HG03066 (cell line): Measurements from ENCODE around the gene TADA2A.
"Not testable (repeated sequence)": the region's sequence is repeated elsewhere in the genome, so short reads cannot be mapped to it uniquely, and the experiment has no call there.

ENCODE experiments used
- ATAC-seq: cut with Tn5 transposase; IDR thresholded peaks from one replicate; pipeline ENCODE4 v1.9.1; 2021; ENCODE audit warnings: low read depth; ENCODE audit not compliant: unreplicated experiment

Gene TADA2A

DNA sequence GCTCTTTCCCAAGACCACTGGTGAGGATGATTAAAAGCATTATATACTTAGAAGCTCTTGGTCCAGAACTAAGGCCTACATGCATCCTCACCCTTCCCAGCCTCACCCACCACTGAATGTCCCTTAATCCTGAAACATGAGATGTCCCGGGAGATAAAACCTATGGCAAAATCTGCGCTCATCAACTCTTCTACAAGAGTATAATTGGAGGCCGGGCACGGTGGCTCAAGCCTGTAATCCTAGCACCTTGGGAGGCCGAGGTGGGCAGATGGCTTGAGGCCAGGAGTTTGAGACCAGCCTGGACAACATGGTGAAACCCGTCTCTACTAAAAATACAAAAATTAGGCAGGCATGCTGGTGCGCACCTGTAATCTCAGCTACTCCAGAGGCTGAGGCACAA lies 13.3 kb upstream of the TADA2A start:
- no peak for ATAC-seq

DNA sequence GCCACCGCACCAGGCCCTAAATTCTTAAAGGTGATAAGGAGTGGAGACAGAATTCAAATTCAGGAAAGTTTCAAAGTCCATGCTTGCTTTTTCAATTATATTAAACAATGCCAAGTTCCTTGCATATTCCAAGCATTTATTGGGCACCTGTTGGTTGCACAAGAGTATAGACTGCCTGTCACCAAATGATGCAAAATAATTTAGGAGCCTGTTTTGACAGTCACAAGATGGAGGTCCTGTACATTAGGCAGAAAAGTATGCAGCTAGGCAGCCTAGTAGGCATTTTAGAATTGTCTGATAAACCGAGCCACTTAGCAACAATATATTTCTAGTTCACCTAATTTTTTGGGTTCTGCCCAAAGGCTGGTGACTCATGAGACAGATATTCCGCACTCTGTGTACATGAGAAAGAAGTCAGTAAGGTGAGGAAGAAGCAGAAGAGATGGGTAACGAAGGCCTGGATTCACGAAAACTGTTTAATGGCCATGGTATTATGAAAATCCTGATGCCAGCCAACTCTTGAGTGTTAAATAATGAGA lies 7.4 kb upstream of the TADA2A start:
- no peak for ATAC-seq

DNA sequence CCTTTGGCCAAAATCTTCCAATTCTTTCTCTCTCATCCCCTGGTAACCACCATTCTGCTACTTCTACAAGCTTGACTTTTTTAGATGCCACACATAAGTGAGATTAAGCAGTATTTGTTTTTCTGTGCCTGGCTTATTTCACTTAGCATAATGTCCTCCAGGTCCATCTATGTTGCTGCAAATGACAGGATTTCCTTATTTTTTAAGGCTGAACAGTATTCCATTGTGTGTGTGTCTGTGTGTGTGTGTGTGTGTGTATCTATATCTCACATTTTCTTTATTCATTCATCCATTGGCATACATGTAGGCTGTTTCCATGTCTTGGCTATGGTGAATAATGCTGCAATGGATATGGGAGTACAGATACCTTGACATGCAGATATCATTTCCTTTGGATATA lies 6.2 kb upstream of the TADA2A start:
- no peak for ATAC-seq

DNA sequence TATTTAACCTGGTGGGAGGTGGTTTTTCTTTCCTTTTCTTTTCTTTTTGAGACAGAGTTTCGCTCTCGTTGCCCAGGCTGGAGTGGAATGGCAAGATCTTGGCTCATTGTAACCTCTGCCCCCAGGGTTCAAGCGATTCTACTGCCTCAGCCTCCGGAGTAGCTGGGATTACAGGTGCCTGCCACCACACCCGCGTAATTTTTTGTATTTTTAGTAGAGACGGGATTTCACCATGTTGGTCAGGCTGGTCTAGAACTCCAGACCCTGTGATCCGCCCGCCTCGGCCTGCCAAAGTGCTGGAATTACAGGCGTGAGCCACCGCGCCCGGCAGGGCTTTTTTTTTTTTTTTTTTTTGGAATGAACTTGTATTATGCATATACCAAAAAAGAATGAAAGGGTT lies 1.2 kb upstream of the TADA2A start:
- ATAC-seq, result not testable (repeated sequence)

DNA sequence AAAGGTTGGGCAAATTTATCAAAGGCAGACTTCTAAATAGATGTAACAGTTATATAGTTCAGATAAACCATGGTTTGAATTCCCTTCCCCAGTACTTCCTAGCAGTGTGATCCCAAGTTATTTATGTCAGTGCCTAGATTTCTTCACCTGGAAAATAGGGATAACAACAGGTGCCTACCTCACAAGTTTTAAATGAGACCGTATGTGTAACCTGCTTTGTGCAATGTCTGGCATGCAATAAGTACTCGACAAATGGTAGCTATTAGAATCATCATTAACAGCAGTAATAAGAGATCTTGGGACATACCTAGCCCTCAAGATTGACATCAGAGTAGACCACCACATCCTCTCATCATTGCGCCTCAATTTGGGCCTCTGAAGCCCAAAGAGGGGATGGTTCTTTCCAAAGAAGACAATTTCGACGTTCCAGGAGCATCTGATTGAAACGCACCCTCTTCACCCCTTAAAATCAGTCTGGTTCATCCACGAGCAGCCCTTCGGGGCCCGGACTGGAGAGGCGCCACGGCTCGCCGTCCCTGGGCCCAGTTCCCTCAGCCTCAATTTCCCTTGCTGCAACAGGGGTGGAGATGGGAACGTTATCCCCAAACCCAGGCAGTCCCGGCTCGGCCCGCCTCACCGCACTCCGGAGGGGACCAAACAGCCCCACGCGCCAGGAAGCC lies 591 bp upstream of the TADA2A start:
- ATAC-seq, result peak; percentile 33

DNA sequence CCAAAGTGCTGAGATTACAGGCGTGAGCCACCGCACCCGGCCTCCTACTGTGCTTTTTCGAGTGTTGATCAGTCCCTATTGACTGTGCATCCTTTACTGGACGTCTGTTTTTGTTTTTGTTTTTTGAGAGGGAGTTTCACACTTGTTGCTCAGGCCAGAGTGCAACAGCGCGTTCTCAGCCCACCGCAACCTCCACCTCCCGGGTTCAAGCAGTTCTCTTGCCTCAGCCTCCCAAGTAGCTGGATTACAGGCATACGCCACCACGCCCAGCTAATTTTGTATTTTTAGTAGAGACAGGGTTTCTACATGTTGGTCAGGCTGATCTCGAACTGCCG lies 1.4 kb downstream of the TADA2A start:
- ATAC-seq, result not testable (repeated sequence)

DNA sequence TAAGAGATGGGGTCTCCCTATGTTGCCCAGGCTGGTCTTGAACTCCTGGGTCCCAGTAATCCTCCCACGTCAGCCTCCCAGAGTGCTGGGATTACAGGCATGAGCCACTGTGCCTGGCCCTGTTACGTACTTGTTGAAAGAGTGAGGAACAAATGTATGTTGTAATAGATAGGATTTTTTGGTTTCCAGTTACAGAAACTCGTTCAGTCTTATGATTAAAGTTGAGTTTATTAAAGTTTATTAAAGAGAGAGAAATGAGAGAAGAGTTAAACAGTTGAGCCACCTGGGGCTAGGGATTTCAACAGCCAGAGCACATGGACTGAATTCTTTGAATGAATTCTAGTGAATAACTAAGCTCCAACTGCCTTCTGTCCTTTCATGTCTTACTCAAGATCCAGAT lies 3.7 kb downstream of the TADA2A start:
- no peak for ATAC-seq

DNA sequence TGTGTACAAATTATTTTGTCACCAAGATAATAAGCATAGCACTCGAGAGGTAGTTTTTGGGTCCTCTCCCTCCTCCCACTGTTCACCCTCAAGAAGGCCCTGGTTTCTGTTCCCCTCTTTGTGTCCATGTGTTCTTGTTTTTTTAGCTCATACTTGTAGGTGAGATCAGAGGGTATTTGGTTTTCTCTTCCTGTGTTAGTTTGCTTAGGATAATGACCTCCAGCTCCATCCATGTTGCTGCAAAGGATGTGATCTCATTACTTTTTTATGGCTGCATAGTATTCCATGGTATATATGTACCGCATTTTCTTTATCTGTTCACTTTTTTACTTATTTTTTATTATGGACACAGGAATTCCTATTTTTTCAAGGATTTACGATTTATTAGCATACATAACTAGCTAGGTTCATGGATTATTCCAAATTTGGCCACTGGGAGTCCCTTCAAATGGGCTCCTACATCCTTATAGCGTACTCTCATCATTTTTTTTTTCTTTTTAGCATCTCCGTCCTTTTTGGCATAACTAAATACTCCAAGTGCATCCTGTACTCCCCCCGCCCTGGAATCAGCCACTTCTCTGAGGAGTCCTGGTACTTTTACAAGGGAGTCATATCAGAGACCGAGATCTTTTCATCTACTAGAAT lies 7.3 kb downstream of the TADA2A start:
- no peak for ATAC-seq

DNA sequence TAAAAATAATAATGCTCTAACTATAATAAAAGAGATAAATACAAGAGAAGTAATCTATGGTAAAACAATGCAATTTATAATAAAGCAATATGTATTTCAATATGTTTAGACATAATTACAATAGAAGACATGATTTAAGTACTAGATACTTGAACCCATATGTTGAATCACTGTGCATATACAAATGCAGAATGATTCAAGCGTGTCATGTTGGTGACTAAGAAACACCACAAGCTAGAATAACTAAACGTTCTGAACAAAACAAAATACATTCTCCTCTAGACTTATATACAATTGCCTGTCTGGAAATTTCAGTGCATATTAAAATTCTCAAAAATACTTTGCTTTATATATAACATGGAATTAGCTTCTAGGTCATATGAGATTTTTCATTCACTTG lies 11.2 kb downstream of the TADA2A start:
- no peak for ATAC-seq

DNA sequence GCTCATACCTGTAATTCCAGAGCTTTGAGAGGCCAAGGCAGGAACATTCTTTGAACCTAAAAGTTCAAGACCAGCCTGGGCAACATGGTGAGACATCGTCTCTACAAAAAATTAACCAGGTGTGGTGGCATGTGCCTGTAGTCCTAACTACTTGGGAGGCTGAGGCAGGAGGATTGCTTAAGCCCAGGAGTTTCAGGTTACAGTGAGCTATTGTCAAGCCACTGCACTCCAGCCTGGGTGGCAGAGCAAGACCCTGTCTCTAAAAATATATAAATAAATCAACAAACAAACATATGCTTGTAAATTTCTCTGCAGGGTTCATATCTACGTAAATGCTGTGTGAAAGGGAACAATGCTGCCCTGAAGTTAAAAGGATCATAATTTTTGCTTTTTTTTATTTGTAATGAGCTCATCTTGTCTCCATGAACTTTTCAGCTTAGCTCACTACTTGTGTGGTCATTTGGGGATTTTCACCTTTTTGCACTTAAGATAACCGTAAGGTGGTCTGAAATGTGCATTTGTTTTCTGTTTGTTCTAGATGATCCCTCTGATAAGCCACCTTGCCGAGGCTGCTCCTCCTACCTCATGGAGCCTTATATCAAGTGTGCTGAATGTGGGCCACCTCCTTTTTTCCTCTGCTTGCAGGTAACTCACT lies 16.4 kb downstream of the TADA2A start:
- no peak for ATAC-seq

DNA sequence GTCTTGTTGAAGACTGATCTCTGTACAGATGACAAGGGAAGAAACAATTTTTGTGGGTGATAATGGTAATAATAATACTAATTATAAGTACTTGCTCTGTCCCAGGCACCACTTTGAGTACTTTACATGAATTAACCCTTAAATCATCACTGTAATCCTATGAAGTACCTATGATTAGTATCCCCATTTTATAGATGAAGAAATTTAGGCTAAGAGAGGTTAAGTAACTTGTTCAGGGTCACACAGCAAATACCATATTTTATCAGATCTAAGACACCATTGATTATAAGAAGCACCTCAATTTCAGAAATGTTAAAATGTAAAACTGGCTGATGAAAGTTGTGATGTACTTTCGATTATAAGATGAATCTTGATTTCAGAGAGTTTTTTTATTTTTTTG lies 18.6 kb downstream of the TADA2A start:
- no peak for ATAC-seq

DNA sequence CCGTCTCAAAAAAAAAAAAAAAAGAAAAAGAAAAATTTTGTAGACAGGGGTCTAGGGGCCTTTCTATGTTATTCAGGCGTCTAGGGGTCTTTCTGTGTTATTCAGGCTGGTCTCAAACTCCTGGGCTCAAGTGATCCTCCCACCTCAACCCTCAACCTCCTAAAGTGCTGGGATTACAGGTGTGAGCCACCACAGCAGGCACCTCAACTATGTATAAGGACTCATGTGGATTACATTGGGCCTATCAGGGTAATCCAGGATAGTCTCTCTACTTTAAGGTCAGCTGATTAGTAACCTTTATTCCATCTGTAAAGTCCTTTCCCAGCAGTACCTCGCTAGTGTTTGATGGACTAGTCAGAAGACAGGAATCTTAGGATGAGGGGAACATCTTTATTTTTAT lies 22.4 kb downstream of the TADA2A start:
- ATAC-seq, result no peak

DNA sequence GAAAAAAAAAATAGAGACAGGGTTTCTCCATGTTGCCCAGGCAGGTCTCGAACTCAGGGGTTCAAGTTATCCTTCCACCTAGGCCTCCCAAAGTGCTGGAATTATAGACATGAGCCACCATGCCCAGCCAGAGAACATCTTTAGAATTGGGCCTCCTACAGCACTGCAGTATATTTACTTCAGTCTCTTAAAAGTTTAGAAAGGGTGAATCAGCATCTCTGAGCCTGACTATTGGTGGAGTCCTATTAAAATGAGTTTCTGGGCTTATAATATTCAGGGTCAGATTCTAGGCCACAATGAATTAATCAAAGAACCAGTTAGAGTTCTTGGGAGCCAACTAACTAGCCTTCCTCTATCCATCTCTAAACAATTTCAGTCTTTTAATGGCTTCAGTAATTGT lies 22.8 kb downstream of the TADA2A start:
- no peak for ATAC-seq

DNA sequence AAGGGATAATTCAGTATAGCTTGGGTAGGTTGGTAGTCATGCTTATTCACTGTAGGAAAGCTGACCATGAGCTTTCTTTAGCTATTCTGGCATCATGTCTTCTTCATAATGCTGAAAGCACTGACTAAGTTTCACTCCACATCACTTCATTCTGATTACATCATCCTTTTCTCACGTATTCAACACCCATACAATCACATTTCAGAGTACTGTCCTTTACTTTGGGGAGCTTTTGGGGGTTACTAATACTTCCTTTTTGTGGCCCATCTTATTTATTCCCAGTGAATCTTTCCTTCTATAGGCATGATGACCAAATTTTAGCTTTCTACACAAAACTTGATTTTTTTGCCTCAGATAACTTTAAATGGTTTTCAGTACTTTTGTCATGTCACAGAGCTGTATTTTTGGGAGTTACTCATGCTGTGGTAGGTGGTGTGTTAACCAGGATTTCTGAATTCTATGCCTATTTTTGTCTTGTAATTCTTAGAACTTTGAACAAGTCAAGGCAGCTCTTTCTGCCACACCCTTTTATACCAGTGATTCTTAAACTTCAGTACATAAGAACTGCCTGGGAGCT lies 23.5 kb downstream of the TADA2A start:
- ATAC-seq, result no peak

DNA sequence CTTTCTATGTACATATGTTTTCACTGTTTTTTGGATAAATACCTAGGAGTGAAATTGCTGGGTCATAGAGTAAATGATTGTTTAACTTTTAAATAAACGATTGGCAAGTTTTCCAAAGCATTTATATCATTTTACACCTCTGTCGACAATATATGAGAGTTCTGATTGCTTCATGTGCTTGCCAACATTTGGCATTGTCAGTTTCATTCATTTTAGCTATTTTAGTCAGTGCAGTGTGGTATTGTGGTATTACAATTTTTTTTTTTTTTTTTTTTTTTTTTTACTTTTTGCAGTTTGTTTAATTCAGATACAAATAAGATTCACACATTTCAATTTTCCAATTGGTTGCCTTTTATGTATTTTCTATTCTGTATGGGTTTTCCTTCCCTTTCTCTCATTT lies 26.0 kb downstream of the TADA2A start:
- no peak for ATAC-seq

DNA sequence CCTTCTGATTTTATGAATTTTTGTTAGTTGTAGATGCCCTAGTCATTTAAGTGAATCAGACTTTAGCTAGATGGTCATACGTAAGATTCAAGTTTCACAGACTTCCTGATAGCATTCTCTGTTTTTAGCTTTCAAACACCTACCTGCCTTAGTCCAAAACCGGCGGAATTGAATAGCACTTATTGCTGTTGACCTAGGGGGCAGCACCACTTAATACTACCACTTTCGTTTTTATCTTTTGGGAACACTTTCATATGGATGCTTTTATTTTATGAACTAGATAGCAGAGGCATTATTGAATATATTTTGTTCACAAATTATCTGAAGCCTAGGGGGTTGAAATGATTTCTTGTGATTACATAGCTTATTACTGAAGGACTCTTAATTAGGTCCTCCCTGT lies 31.5 kb downstream of the TADA2A start:
- ATAC-seq, result no peak

DNA sequence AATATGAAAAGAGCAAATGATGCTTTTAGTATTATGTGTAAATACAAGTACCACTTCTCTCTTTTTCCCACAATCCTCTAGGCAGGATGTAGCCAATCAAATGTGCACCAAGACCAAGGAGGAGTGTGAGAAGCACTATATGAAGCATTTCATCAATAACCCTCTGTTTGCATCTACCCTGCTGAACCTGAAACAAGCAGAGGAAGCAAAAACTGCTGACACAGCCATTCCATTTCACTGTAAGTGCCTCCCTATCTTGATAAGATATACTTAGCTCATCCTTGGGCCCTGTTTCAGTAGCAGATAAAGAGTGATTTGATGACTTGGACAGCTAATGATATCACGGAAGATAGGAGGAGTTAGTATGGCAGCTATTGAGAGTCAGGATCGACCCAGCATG lies 33.7 kb downstream of the TADA2A start:
- ATAC-seq, result no peak

DNA sequence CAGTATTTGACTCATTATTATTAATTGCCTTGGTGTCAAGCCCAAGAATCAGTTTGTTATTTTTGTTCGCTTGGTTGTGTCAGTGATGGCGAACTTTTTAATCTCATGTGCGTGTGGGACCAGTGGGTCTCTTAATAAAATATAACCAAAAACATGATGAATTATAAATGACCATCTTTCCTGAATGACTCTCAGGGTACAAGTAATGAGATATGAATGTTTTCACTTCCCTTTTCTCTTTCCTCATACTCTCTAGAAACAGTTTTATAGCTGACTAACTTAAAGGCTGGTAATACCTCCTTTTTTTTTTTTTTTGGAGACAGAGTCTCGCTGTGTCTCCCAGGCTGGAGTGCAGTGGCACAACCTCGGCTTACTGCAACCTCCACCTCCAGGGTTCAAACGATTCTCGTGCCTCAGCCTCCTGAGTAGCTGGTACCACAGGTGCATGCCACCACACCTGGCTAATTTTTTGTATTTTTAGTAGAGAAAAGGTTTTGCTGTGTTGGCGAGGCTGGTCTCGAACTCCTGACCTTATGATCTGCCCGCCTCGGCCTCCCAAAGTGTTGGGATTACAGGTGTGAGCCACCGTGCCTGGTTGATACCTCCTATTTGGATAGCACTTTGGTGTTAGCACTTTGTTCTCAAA lies 34.8 kb downstream of the TADA2A start:
- ATAC-seq, result not testable (repeated sequence)

DNA sequence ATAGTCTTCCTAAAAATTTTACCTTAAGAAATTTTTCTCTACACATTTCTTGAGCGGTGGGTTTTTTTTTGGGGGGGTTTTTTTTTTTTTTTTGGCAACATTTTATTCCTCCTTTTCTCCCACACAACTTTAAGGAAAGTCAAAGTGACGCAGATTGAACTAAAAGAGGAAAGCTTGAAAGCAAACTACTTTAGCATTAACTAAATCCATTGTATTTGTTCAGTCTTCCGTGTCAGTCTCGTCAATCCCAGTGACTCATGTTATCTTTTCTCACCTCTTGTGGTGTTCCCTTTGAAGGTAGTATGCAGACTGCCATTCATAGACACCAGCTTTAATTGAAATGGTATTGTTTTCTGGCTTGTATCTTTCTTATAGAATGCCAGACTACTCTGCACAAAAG lies 39.3 kb downstream of the TADA2A start:
- ATAC-seq, result no peak

DNA sequence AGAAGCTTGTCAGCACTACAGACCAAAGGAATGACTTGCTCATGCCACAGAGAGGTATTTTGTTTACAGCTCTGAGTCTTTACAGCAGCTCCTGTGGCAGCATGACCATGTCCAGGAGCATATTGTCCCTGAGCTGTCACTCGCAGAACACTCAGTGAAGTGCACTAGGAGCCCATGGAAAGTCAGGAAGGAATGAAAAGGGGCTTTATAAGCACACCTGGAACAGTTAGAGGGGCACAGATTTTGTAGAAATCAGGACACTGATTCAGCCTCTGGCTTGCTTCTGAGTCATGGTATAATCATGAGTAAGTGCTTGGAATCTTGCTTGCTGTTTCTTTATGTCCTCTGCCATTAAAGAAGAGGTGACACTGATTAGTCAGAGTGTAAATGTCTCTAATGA lies 41.0 kb downstream of the TADA2A start:
- ATAC-seq, result no peak

DNA sequence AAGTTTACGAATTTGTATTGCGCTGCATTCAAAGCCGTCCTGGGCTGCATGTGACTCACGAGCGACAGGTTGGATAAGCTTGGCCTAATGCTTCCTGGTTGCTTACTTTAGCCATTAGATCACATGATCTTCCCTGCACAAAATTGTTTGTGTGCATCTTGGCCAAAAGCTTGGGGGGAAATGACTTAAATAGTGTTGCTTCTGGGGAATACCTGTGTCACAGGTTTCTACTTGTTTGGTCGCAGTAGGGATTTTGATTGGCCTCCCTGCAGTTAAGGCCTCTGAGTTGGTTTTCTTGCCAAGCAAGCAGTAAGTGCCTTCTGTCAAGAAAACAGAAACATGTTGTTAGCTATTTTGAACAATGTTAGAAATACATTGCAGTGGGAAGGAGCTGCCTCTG lies 43.4 kb downstream of the TADA2A start:
- no peak for ATAC-seq
